ENCODE results near the gene NELFB. TPM values are rescaled to one million over a fixed set of nuclear protein-coding genes. Genes with fewer than 3 reads are reported as not detected.
A peak's percentile ranks its signal among the peaks of the same experiment; 100 is the strongest.

Gene NELFB
- total and polyA plus RNA-seq, 5 donors from 2014 or later: 22.3 to 46.4 (median 24.1) TPM

DNA sequence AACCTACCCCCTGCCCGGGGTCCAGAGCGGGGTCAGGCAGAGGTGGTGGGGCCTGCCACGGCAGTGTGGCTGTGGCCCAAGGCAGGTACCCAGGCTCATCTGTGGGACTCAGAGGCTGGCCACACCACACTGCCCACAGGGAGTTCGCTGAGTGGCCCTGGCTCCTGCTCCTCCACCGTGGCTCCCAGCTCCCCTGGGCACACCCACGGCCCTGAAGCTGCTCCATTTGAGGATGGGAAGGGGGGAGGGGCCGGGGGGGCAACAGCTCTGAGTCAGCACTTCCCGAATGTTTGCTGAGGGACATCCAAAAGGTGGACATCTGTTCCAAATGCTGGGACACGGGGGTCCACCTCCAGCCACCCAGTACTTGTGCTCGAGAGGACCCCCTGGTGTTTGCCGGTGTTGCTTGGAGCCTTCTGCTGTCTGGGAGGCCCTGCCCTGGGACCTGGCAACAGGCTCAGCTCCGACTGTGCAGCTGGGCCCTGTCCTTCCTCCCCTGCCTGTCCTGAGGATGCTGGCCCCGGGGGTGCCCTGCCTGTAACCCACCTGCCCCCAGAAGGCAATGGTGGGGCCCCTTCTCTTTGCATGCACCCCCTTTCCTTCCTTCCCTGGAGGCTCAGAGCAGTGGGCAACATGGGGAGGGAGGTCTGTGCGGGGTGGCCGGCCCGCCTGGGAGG lies 49.4 kb downstream of the NELFB start:
- H3K36me3 ChIP-seq (ENCODE audit: control insufficient read depth, insufficient read depth, low read length): no peaks in the 10 kb centered on the region
- H3K27ac ChIP-seq (ENCODE audit: insufficient read depth, low read length, poor library complexity, severe bottlenecking): no peak overlapping the region
- no peak overlapping the region for H3K4me3 Mint-ChIP-seq
- ATAC-seq (ENCODE audit: low read depth in 2 of 2): no peak
- H3K4me3 ChIP-seq (ENCODE audit: low read depth, low read length): no peak overlapping the region
- H3K4me1 ChIP-seq (ENCODE audit: control insufficient read depth, insufficient read depth, low read length, poor library complexity, severe bottlenecking): peaks cover 42% of the 10 kb centered on the region
- H3K9me3 Mint-ChIP-seq: no peaks in the 10 kb centered on the region
- no peaks in the 10 kb centered on the region for H3K36me3 Mint-ChIP-seq
- peaks cover 3% of the 10 kb centered on the region for H3K27me3 ChIP-seq (ENCODE audit: control insufficient read depth, insufficient read depth, low read length)
- H3K27ac Mint-ChIP-seq: no peak overlapping the region
- DNase-seq: no peak
- H3K27me3 Mint-ChIP-seq: peaks cover 5% of the 10 kb centered on the region
- peaks cover 0 to 29% (median 4%) of the 10 kb centered on the region in 4 donors for H3K4me1 Mint-ChIP-seq
- H3K9me3 ChIP-seq (ENCODE audit: control insufficient read depth in 2 of 2, low read length in 2 of 2): no peaks in the 10 kb centered on the region

DNA sequence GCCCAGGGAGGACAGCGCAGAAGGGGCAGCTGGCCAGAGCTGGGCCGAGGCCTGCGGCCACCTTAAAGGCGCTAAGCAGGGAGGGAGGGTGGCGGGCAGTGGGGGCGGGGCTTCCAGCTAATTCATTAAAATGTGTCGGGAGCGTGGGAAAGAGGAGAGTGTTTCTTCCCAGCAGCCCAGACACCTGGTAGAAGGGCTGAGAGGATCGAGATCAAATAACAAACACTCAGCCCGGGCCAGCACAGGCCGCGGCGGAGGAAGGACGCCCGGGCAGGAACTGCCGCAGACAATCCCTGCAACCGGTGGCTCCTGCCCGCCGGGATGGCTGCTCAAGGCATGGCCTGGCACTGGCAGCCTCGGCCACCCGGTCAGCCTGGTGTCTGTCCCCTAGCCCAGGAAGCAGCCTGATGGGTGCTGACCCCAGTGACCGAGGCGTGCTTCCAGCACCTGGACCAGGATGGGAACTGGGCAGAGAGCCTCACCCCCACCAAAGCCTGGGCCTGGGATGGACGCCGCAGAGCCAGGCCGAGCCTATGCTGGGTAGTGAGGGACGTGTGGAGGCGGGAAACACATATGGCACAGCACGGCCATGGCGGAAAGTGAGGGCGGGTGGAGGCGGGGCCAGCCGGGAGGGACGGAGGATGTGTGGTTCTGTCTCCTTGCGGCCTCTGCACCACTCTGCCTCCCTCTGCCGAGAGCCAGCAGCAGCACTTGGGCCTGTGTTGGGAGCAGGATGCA lies 50.1 kb downstream of the NELFB start:
- peaks cover 42% of the 10 kb centered on the region for H3K4me1 ChIP-seq (ENCODE audit: control insufficient read depth, insufficient read depth, low read length, poor library complexity, severe bottlenecking)
- H3K9me3 Mint-ChIP-seq: no peaks in the 10 kb centered on the region
- peaks cover 3% of the 10 kb centered on the region for H3K27me3 ChIP-seq (ENCODE audit: control insufficient read depth, insufficient read depth, low read length)
- peak overlapping the region in 1 of 3 donors; percentile 86 for H3K27ac Mint-ChIP-seq
- H3K27me3 Mint-ChIP-seq: no peaks in the 10 kb centered on the region
- ATAC-seq (ENCODE audit: low read depth in 2 of 2) (peak; percentile 24 to 43), DNase-seq (peak; percentile 34 to 81 (median 42))
- peak overlapping the region; percentile 67 to 82 (median 68) for H3K4me3 Mint-ChIP-seq
- no peak overlapping the region for H3K4me3 ChIP-seq (ENCODE audit: low read depth, low read length)
- peaks cover 0 to 26% (median 4%) of the 10 kb centered on the region in 4 donors for H3K4me1 Mint-ChIP-seq
- no peaks in the 10 kb centered on the region for H3K9me3 ChIP-seq (ENCODE audit: control insufficient read depth in 2 of 2, low read length in 2 of 2)
- peak overlapping the region; percentile 51 for H3K27ac ChIP-seq (ENCODE audit: insufficient read depth, low read length, poor library complexity, severe bottlenecking)
- no peaks in the 10 kb centered on the region for H3K36me3 Mint-ChIP-seq
- no peaks in the 10 kb centered on the region for H3K36me3 ChIP-seq (ENCODE audit: control insufficient read depth, insufficient read depth, low read length)

DNA sequence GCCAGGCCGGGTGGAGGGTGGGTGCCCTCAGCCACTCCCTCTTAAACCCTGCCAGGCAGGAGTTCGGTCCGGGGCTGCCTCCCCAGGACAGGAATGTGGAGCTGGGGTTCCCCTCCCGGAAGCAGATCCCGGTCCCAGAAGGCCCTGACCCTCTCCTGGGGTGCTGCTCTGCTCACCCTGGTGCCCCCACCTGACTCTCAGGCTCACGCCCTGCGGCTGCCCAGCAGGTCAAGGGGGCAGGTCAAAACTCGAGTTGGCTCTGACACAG lies 50.6 kb downstream of the NELFB start:
- Mint-ChIP-seq H3K36me3 (no peaks in the 10 kb centered on the region), H3K27ac (no peak overlapping the region), H3K27me3 (no peaks in the 10 kb centered on the region), H3K4me3 (peak overlapping the region in 3 of 4 donors; percentile 67 to 82 (median 67)), H3K9me3 (no peaks in the 10 kb centered on the region), H3K4me1 (peaks cover 0 to 22% (median 3%) of the 10 kb centered on the region in 4 donors)
- H3K27ac ChIP-seq (ENCODE audit: insufficient read depth, low read length, poor library complexity, severe bottlenecking): peak overlapping the region; percentile 51
- H3K9me3 ChIP-seq (ENCODE audit: control insufficient read depth in 2 of 2, low read length in 2 of 2): no peaks in the 10 kb centered on the region
- H3K36me3 ChIP-seq (ENCODE audit: control insufficient read depth, insufficient read depth, low read length): no peaks in the 10 kb centered on the region
- peaks cover 2% of the 10 kb centered on the region for H3K27me3 ChIP-seq (ENCODE audit: control insufficient read depth, insufficient read depth, low read length)
- no peak for ATAC-seq (ENCODE audit: low read depth in 2 of 2)
- H3K4me3 ChIP-seq (ENCODE audit: low read depth, low read length): no peak overlapping the region
- no peak for DNase-seq
- peaks cover 38% of the 10 kb centered on the region for H3K4me1 ChIP-seq (ENCODE audit: control insufficient read depth, insufficient read depth, low read length, poor library complexity, severe bottlenecking)

DNA sequence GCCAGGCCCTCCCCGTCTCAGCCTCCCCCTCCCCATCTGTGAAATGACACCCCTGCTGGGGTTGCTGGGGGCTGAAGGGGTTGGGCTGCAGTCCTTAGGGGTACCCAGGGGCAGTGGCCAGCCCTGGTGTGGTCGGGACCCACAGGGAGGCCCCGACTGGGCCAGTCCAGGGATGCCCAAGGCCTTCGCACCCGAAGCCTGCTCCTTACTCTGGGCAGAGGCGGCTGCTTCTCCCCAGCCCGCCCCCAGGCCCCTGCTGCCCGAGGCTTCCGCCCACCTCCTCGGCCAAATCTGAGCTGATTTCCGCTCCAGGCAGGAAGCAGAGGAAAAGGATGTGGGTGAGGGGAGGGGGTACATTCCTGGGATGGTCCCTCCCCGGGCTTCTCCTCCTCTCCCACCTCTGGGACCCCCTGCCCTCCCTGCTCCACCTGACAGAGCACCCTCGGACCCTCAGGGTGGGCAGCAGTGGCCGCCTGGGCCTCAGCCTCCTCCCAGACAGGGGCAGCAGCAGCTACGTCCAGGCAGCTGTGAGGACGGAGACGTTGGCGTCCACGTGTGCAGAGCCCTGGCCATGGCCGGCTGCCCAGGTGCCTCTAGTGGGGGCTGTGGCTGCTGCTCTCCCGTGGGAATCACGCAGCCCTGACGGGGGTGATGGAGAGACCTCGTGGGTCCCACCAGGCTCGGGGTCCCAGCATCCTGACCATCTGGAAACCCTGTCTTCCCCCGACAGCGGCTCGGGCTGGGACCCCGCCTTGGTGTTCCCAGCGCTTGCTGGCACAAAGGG lies 51.1 kb downstream of the NELFB start:
- no peak overlapping the region for H3K27ac Mint-ChIP-seq
- Histone ChIP-seq H3K27me3 (ENCODE audit: control insufficient read depth, insufficient read depth, low read length) (no peaks in the 10 kb centered on the region), H3K4me1 (ENCODE audit: control insufficient read depth, insufficient read depth, low read length, poor library complexity, severe bottlenecking) (peaks cover 37% of the 10 kb centered on the region), H3K27ac (ENCODE audit: insufficient read depth, low read length, poor library complexity, severe bottlenecking) (peak overlapping the region; percentile 51), H3K4me3 (ENCODE audit: low read depth, low read length) (no peak overlapping the region), H3K36me3 (ENCODE audit: control insufficient read depth, insufficient read depth, low read length) (no peaks in the 10 kb centered on the region), H3K9me3 (ENCODE audit: control insufficient read depth in 2 of 2, low read length in 2 of 2) (no peaks in the 10 kb centered on the region)
- H3K4me3 Mint-ChIP-seq: no peak overlapping the region
- no peaks in the 10 kb centered on the region for H3K9me3 Mint-ChIP-seq
- H3K36me3 Mint-ChIP-seq: no peaks in the 10 kb centered on the region
- no peaks in the 10 kb centered on the region for H3K27me3 Mint-ChIP-seq
- H3K4me1 Mint-ChIP-seq: peaks cover 0 to 21% (median 2%) of the 10 kb centered on the region in 4 donors
- DNase-seq (peak in 1 of 3 donors; percentile 42), ATAC-seq (ENCODE audit: low read depth in 2 of 2) (no peak)

DNA sequence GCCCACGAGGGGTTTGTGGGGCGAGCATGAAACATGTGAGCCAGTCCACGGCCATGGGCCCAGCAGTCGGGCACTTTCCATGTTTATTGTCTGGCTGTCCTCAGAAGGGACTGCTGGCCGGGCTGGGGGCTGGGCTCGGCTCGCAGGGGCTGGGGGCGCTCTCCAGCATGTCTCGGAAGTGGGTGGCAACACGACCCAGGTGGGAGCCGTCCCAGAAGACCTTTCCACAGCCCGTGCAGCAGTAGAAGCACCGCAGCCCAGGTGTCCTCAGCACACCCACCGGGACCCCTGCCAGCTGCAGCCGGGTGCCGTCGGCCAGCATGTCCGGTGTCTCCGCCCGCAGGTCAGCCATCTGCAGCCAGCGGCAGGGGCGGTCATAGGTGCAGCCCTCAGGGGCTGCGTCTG lies 51.7 kb downstream of the NELFB start:
- Mint-ChIP-seq H3K36me3 (no peaks in the 10 kb centered on the region), H3K27me3 (no peaks in the 10 kb centered on the region), H3K9me3 (no peaks in the 10 kb centered on the region), H3K4me1 (peaks cover 0 to 21% (median 2%) of the 10 kb centered on the region in 4 donors), H3K27ac (no peak overlapping the region), H3K4me3 (peak overlapping the region in 1 of 4 donors; percentile 28)
- no peak overlapping the region for H3K4me3 ChIP-seq (ENCODE audit: low read depth, low read length)
- no peaks in the 10 kb centered on the region for H3K9me3 ChIP-seq (ENCODE audit: control insufficient read depth in 2 of 2, low read length in 2 of 2)
- ATAC-seq (ENCODE audit: low read depth in 2 of 2) (no peak), DNase-seq (no peak)
- peaks cover 36% of the 10 kb centered on the region for H3K4me1 ChIP-seq (ENCODE audit: control insufficient read depth, insufficient read depth, low read length, poor library complexity, severe bottlenecking)
- H3K36me3 ChIP-seq (ENCODE audit: control insufficient read depth, insufficient read depth, low read length): no peaks in the 10 kb centered on the region
- H3K27me3 ChIP-seq (ENCODE audit: control insufficient read depth, insufficient read depth, low read length): no peaks in the 10 kb centered on the region
- no peak overlapping the region for H3K27ac ChIP-seq (ENCODE audit: insufficient read depth, low read length, poor library complexity, severe bottlenecking)

DNA sequence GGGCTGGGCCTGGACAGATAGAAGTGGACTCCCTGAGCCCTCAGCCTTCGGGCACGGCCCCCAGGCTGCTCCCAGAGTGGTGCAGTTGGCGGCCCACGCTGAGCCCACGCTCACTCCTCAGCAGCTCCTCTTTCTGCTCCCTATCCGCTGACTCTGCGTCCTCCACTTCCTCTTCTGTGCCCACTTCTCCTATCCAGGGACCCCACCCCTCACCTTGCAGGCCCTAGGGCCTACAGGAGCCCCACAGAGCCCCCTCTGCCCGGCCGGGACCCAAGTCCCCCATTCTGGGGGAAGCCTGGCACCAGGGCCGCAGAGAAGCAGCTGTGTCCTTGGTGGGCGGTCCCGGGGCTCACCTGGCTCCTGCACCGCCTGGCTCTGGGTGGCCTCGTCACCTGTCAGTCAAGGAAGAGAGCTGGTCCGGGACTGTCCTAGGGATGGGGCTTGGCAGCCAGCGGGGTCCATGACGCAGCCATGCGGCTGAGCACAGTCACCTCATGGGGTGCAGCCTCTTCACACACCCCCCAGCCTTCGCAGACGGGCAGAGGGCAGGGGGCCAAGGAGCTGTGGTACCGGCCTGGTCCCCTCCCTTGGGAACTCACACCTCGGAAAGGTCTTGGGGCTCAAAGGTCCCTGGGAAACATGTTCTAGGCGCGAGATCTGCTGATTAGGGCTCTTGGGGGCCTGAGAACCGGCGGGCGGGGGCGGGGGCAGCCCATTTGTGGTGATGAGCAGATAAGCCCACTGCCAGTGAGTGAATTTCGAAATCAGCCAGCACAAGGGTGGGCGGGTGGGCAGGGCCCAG lies 52.3 kb downstream of the NELFB start:
- DNase-seq: no peak
- H3K27me3 Mint-ChIP-seq: no peaks in the 10 kb centered on the region
- Histone ChIP-seq H3K9me3 (ENCODE audit: control insufficient read depth in 2 of 2, low read length in 2 of 2) (no peaks in the 10 kb centered on the region), H3K4me3 (ENCODE audit: low read depth, low read length) (no peak overlapping the region), H3K27me3 (ENCODE audit: control insufficient read depth, insufficient read depth, low read length) (no peaks in the 10 kb centered on the region), H3K4me1 (ENCODE audit: control insufficient read depth, insufficient read depth, low read length, poor library complexity, severe bottlenecking) (peaks cover 38% of the 10 kb centered on the region), H3K36me3 (ENCODE audit: control insufficient read depth, insufficient read depth, low read length) (no peaks in the 10 kb centered on the region), H3K27ac (ENCODE audit: insufficient read depth, low read length, poor library complexity, severe bottlenecking) (no peak overlapping the region)
- no peak overlapping the region for H3K27ac Mint-ChIP-seq
- no peaks in the 10 kb centered on the region for H3K9me3 Mint-ChIP-seq
- H3K4me1 Mint-ChIP-seq: peaks cover 0 to 21% (median 2%) of the 10 kb centered on the region in 4 donors
- no peak for ATAC-seq (ENCODE audit: low read depth in 2 of 2)
- no peaks in the 10 kb centered on the region for H3K36me3 Mint-ChIP-seq
- peak overlapping the region in 1 of 4 donors; percentile 11 for H3K4me3 Mint-ChIP-seq

DNA sequence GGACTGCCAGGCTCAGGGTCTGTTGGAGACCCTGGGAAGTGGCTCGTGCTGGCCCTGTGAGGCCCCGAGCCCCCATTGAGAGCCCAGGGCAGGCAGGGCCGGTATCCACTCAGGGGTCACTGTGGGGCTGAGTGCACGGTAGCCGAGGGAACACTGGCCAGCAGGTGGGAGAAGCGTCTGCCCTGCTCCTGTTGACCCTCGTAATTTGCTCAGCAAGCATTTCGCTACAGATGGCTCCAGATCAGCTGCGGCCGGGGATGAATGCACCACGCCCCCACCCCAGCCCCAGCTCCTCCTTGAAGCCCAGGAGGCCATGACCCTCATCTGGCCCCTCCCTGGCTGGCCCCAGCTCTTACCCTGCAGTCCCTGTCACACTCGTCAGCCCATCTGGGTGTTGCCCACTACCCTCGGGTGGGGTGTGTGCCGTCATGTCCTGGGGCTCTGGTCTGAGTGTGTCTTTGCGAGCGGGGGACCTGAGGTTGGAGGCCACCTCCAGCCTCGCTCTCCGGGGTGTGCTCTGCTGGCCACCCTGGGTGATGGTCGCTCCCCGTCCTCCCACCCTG lies 53.0 kb downstream of the NELFB start:
- H3K36me3 Mint-ChIP-seq: no peaks in the 10 kb centered on the region
- H3K4me3 ChIP-seq (ENCODE audit: low read depth, low read length): no peak overlapping the region
- H3K36me3 ChIP-seq (ENCODE audit: control insufficient read depth, insufficient read depth, low read length): no peaks in the 10 kb centered on the region
- peaks cover 33% of the 10 kb centered on the region for H3K4me1 ChIP-seq (ENCODE audit: control insufficient read depth, insufficient read depth, low read length, poor library complexity, severe bottlenecking)
- H3K27me3 Mint-ChIP-seq: no peaks in the 10 kb centered on the region
- no peaks in the 10 kb centered on the region for H3K9me3 ChIP-seq (ENCODE audit: control insufficient read depth in 2 of 2, low read length in 2 of 2)
- H3K4me1 Mint-ChIP-seq: peaks cover 0 to 21% (median 2%) of the 10 kb centered on the region in 4 donors
- no peak for DNase-seq
- H3K9me3 Mint-ChIP-seq: no peaks in the 10 kb centered on the region
- H3K27ac ChIP-seq (ENCODE audit: insufficient read depth, low read length, poor library complexity, severe bottlenecking): no peak overlapping the region
- ATAC-seq (ENCODE audit: low read depth in 2 of 2): no peak
- H3K27ac Mint-ChIP-seq: no peak overlapping the region
- H3K27me3 ChIP-seq (ENCODE audit: control insufficient read depth, insufficient read depth, low read length): no peaks in the 10 kb centered on the region
- no peak overlapping the region for H3K4me3 Mint-ChIP-seq
